ENCODE data around the gene RSF1. TPM values are rescaled to one million over a fixed set of nuclear protein-coding genes. Genes with fewer than 3 reads are reported as not detected.
"Not testable (repeated sequence)": the region's sequence is repeated elsewhere in the genome, so short reads cannot be mapped to it uniquely, and the experiment has no call there.

Gene RSF1
- polyA plus RNA-seq, 1 of the 3 experiments (the other 2 are of a cell fraction): 8.4 TPM

DNA sequence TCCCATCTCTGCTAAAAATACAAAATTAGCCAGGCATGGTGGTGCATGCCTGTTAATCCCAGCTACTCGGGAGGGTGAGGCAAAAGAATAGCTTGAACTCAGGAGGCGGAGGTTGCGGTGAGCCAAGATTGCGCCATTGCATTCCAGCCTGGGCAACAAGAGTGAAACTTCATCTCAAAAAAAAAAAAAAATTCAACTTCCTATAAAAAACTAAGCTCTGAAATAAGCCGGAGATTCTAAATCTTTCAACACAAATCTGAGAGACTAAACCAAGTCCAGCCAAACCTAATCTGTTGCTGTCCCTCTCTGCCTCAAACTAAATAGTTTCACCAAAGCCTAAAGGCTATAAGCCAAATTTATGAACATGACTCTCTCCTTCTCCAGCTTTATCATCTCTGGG lies 186.6 kb downstream of the RSF1 start:
- H3K4me1 ChIP-seq (ENCODE audit: control insufficient read depth in 1 of 2, insufficient read depth in 2 of 2, low read depth in 1 of 2, low read length in 1 of 2); CTCF ChIA-PET; POLR2A ChIA-PET; H3K4me3 ChIP-seq (ENCODE audit: low read depth in 2 of 2, low read length in 1 of 2); H3K9me2 ChIP-seq; DNase-seq; H3K4me2 ChIP-seq; H3K27me3 ChIP-seq (ENCODE audit: insufficient read depth); H4K20me1 ChIP-seq (ENCODE audit: insufficient read depth); H3K9ac ChIP-seq; H3F3A ChIP-seq (replicated peaks; ENCODE audit: insufficient read depth); H3K27ac ChIP-seq (ENCODE audit: low read depth in 2 of 2, low read length in 1 of 2); H3K9me3 ChIP-seq; H2AFZ ChIP-seq (ENCODE audit: low read depth): not testable (repeated sequence)
- 92% methylated on average over 5 of the region's 5 CpGs for WGBS (ENCODE audit: low lambda C conversion rate)
- Histone ChIP-seq H3K36me3 (replicated peaks in 1 of 2; ENCODE audit: control insufficient read depth in 1 of 2, insufficient read depth in 2 of 2, low read length in 1 of 2) (peaks cover 8 to 22% of the 10 kb centered on the region in 2 experiments), H3K79me2 (ENCODE audit: insufficient read depth) (peaks cover 87% of the 10 kb centered on the region)

DNA sequence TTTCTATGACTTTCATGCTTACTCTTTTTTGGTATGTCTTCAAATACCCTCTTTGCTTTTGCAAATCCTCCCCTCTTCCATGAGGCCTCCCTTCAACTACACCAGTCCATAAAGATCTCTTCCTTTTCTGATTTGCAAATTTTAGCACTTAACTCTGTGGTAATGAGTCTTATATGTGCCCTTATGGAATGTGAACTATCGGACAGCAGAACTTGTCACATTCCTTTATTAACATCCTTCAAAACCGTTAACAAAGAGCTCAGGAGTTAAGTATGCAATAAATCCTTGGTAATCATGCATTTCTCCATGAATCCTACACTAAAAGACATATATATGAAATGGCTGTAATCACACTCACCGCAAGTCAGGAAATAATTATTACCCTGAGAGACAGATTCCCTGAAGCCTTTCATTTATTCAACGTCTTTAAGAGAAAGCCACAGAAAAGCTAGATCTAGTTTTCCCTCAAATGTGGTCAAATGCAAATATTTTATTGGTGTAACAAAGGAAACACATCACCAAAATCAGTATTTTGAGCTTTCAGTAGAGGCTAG lies 190.3 kb downstream of the RSF1 start:
- Histone ChIP-seq H3K27me3 (ENCODE audit: insufficient read depth) (no peaks in the 10 kb centered on the region), H3K9ac (no peak overlapping the region), H3K9me2 (no peaks in the 10 kb centered on the region), H3F3A (replicated peaks; ENCODE audit: insufficient read depth) (no peaks in the 10 kb centered on the region), H2AFZ (ENCODE audit: low read depth) (no peak overlapping the region), H3K4me3 (ENCODE audit: low read depth in 2 of 2, low read length in 1 of 2) (no peak overlapping the region), H3K79me2 (ENCODE audit: insufficient read depth) (peaks cover 98% of the 10 kb centered on the region), H3K9me3 (no peaks in the 10 kb centered on the region), H3K36me3 (replicated peaks in 1 of 2; ENCODE audit: control insufficient read depth in 1 of 2, insufficient read depth in 2 of 2, low read length in 1 of 2) (peaks cover 23 to 31% of the 10 kb centered on the region in 2 experiments), H3K27ac (ENCODE audit: low read depth in 2 of 2, low read length in 1 of 2) (no peak overlapping the region; a peak in 1 of 4 replicates), H4K20me1 (ENCODE audit: insufficient read depth) (peaks cover 5% of the 10 kb centered on the region; the same call in 1 of the 2 replicates), H3K4me2 (no peak overlapping the region), H3K4me1 (ENCODE audit: control insufficient read depth in 1 of 2, insufficient read depth in 2 of 2, low read depth in 1 of 2, low read length in 1 of 2) (no peaks in the 10 kb centered on the region; a peak in 1 of 4 replicates)
- ChIA-PET CTCF (interaction anchor here (1.0 to 2.3 kb wide), 5 partner anchors 10 to 502 kb away, joined by 3 to 11 read pairs (median 3); partner anchors contain the start of gene MYO7A), POLR2A (no interaction called here)
- no peak for TF ChIP-seq MXI1 (IDR thresholded peaks at IDR 0.05; ENCODE audit: low read depth, low read length)
- TF ChIP-seq GABPA (IDR thresholded peaks at IDR 0.05; ENCODE audit: low read depth): no peak
- no peak for TF ChIP-seq SMC3 (IDR thresholded peaks at IDR 0.05; ENCODE audit: low read depth, low read length)
- TF ChIP-seq, protein P1, sequence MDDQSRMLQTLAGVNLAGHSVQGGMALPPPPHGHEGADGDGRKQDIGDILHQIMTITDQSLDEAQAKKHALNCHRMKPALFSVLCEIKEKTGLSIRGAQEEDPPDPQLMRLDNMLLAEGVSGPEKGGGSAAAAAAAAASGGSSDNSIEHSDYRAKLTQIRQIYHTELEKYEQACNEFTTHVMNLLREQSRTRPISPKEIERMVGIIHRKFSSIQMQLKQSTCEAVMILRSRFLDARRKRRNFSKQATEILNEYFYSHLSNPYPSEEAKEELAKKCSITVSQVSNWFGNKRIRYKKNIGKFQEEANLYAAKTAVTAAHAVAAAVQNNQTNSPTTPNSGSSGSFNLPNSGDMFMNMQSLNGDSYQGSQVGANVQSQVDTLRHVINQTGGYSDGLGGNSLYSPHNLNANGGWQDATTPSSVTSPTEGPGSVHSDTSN (IDR thresholded peaks at IDR 0.05): no peak
- no peak for TF ChIP-seq ELF1 (IDR thresholded peaks at IDR 0.05)
- TF ChIP-seq, protein P2, sequence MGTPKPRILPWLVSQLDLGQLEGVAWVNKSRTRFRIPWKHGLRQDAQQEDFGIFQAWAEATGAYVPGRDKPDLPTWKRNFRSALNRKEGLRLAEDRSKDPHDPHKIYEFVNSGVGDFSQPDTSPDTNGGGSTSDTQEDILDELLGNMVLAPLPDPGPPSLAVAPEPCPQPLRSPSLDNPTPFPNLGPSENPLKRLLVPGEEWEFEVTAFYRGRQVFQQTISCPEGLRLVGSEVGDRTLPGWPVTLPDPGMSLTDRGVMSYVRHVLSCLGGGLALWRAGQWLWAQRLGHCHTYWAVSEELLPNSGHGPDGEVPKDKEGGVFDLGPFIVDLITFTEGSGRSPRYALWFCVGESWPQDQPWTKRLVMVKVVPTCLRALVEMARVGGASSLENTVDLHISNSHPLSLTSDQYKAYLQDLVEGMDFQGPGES (IDR thresholded peaks at IDR 0.05; ENCODE audit: low read depth, low read length): no peak
- no peak for TF ChIP-seq MEF2A (IDR thresholded peaks at IDR 0.05; ENCODE audit: borderline replicate concordance, low read depth)
- TF ChIP-seq, protein P3, sequence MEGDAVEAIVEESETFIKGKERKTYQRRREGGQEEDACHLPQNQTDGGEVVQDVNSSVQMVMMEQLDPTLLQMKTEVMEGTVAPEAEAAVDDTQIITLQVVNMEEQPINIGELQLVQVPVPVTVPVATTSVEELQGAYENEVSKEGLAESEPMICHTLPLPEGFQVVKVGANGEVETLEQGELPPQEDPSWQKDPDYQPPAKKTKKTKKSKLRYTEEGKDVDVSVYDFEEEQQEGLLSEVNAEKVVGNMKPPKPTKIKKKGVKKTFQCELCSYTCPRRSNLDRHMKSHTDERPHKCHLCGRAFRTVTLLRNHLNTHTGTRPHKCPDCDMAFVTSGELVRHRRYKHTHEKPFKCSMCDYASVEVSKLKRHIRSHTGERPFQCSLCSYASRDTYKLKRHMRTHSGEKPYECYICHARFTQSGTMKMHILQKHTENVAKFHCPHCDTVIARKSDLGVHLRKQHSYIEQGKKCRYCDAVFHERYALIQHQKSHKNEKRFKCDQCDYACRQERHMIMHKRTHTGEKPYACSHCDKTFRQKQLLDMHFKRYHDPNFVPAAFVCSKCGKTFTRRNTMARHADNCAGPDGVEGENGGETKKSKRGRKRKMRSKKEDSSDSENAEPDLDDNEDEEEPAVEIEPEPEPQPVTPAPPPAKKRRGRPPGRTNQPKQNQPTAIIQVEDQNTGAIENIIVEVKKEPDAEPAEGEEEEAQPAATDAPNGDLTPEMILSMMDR (IDR thresholded peaks at IDR 0.05): no peak
- no peak for TF ChIP-seq TCF12 (IDR thresholded peaks at IDR 0.05)
- 86% methylated on average over 4 of the region's 4 CpGs for WGBS (ENCODE audit: low lambda C conversion rate)
- no peak for DNase-seq

Data from SK-N-SH (cell line).